WTC11 (cell line): ENCODE measurements around the gene IMPDH1.

Source experiments
- AFF4 ChIP-seq: sonication (generic); formaldehyde crosslinking; IDR thresholded peaks from 2 replicates; pipeline ENCODE4 v1.8.1; 2023; ENCODE audit warnings: mild to moderate bottlenecking, missing genetic modification reagents, borderline replicate concordance
- ATF1 ChIP-seq: sonication (generic); formaldehyde crosslinking; IDR thresholded peaks from 2 replicates; pipeline ENCODE4 v1.8.1; 2023; ENCODE audit warnings: mild to moderate bottlenecking, moderate library complexity, missing genetic modification reagents
- ATF6 ChIP-seq: sonication (generic); formaldehyde crosslinking; IDR thresholded peaks from 2 replicates; pipeline ENCODE4 v1.8.1; 2023; ENCODE audit warnings: mild to moderate bottlenecking, missing genetic modification reagents
- CTCF ChIP-seq: fragments of 200-600 bp; IDR thresholded peaks from 2 replicates; pipeline ENCODE4 v1.8.0; 2022; ENCODE audit warnings: antibody characterized with exemption
- E2F5 ChIP-seq: sonication (generic); formaldehyde crosslinking; IDR thresholded peaks from 2 replicates; pipeline ENCODE4 v1.8.1; 2022; ENCODE audit warnings: mild to moderate bottlenecking, moderate library complexity, missing genetic modification reagents
- SMAD3 ChIP-seq: sonication (generic); formaldehyde crosslinking; IDR thresholded peaks from 2 replicates; pipeline ENCODE4 v1.8.0; 2022; ENCODE audit warnings: missing genetic modification reagents, mild to moderate bottlenecking, borderline replicate concordance
- SP1 ChIP-seq: sonication (generic); formaldehyde crosslinking; conservative IDR thresholded peaks from 2 replicates; pipeline ENCODE4 v1.8.1; 2022; ENCODE audit warnings: missing genetic modification reagents
- STAT6 ChIP-seq: sonication (generic); formaldehyde crosslinking; conservative IDR thresholded peaks from 2 replicates; pipeline ENCODE4 v1.8.1; 2023; ENCODE audit warnings: mild to moderate bottlenecking, low read depth, missing genetic modification reagents, moderate library complexity
- USF2 ChIP-seq: sonication (generic); formaldehyde crosslinking; IDR thresholded peaks from 2 replicates; pipeline ENCODE4 v1.8.1; 2023; ENCODE audit warnings: mild to moderate bottlenecking, missing genetic modification reagents, moderate library complexity

- TF ChIP-seq USF2 (CRISPR knock-in tag) (no peak), CTCF (no peak), AFF4 (no peak), SMAD3 (CRISPR knock-in tag) (no peak), STAT6 (CRISPR knock-in tag) (no peak), ATF6 (CRISPR knock-in tag) (no peak), SP1 (no peak), E2F5 (no peak), ATF1 (CRISPR knock-in tag) (no peak)
Measured at GRCh38 chr7:128389618-128390329, 20.0 kb downstream of the IMPDH1 start.
